Endothelial cell of umbilical vein (primary cell): ENCODE results near the gene MAP3K15. TPM values are rescaled to one million over a fixed set of nuclear protein-coding genes. Genes with fewer than 3 reads are reported as not detected.

Experiments
- BruUV-seq: library from RNA; stranded (reverse); fragments of 400-500 nt; replicated peaks from 2 replicates; lab custom pipeline; 2021; lab: Mats Ljungman, UMichigan
- CTCF ChIA-PET: fragments of 300-600, 350-600 bp; sonication (Branson Sonifier 250); formaldehyde crosslinking; loops from one replicate; lab custom pipeline; 2021; ENCODE audit warnings: antibody characterized with exemption, inconsistent platforms; lab: Charles Lee
- POLR2A ChIA-PET: fragments of 300-600, 350-600 bp; sonication (Branson Sonifier 250); formaldehyde crosslinking; loops from one replicate; lab custom pipeline; 2021; ENCODE audit warnings: antibody characterized with exemption, inconsistent platforms; lab: Charles Lee
- DNase-seq: peaks from one replicate; pipeline ENCODE4 v3.0.0-alpha.2; 2011; ENCODE audit warnings: low read depth, low spot score
- FAIRE-seq: peaks from 2 replicates; lab custom pipeline; 2011; peaks lifted over from hg19 to GRCh38; lab: Jason Lieb, UNC
- H2AFZ ChIP-seq: 2 replicates; pipeline ENCODE4 v1.6.0; 2012; ENCODE audit warnings: low read depth, low read length, control low read depth, inconsistent platforms
- H3K27ac ChIP-seq: 2 replicates; pipeline ENCODE4 v1.5.1; 2011; ENCODE audit warnings: low read depth, mild to moderate bottlenecking, control low read depth, low read length, moderate library complexity; ENCODE audit not compliant: insufficient read depth
- H3K27me3 ChIP-seq, 2 experiments: 2 replicates each; pipeline versions ENCODE4 v1.6.0 to v1.6.1; 2011; ENCODE audit warnings: low read length in 2 of 2, mixed read lengths in 1 of 2; ENCODE audit not compliant: control insufficient read depth in 2 of 2, insufficient read depth in 2 of 2
- H3K36me3 ChIP-seq, 2 experiments: 2 replicates in 1 of 2; 3 replicates in 1 of 2; pipeline ENCODE4 v1.5.1; 2011; ENCODE audit warnings: low read length in 2 of 2, mild to moderate bottlenecking in 1 of 2, moderate library complexity in 1 of 2; ENCODE audit not compliant: control insufficient read depth in 2 of 2, insufficient read depth in 2 of 2; ENCODE audit errors: extremely low read depth in 1 of 2
- H3K4me1 ChIP-seq: 3 replicates; pipeline ENCODE4 v1.5.1; 2011; ENCODE audit warnings: mild to moderate bottlenecking, low read length; ENCODE audit not compliant: control insufficient read depth, insufficient read depth; ENCODE audit errors: extremely low read depth
- H3K4me2 ChIP-seq: 2 replicates; pipeline ENCODE4 v1.6.1; 2011; ENCODE audit warnings: low read length, control low read depth, mixed read lengths; ENCODE audit not compliant: insufficient read depth
- H3K4me3 ChIP-seq, 3 experiments: fragments of 200-600 bp in 1 of 3; sonication (generic), shearing (Covaris generic) in 1 of 3; replicated peaks in 1 of 3; 2 replicates each; pipeline ENCODE4 v1.5.1; 2011 to 2016; ENCODE audit warnings: control low read depth in 3 of 3, low read length in 3 of 3, mild to moderate bottlenecking in 2 of 3, inconsistent platforms in 1 of 3, low read depth in 1 of 3, moderate library complexity in 1 of 3; ENCODE audit not compliant: insufficient read depth in 1 of 3
- H3K79me2 ChIP-seq: 2 replicates; pipeline ENCODE4 v1.6.0; 2012; ENCODE audit warnings: low read length, inconsistent platforms; ENCODE audit not compliant: control insufficient read depth, insufficient read depth
- H3K9ac ChIP-seq: replicated peaks from 2 replicates; pipeline ENCODE3; 2011; ENCODE audit warnings: low read length, control low read depth; ENCODE audit not compliant: insufficient read depth; ENCODE audit errors: extremely low read depth
- H3K9me1 ChIP-seq: replicated peaks from 3 replicates; pipeline ENCODE4 v1.6.0; 2011; ENCODE audit warnings: mild to moderate bottlenecking, low read length; ENCODE audit not compliant: control insufficient read depth, insufficient read depth; ENCODE audit errors: extremely low read depth
- H3K9me3 ChIP-seq: replicated peaks from 2 replicates; pipeline ENCODE4 v1.5.1; 2012; ENCODE audit warnings: low read length, inconsistent platforms; ENCODE audit not compliant: control insufficient read depth, insufficient read depth
- H4K20me1 ChIP-seq: replicated peaks from 2 replicates; pipeline ENCODE3; 2011; ENCODE audit warnings: mild to moderate bottlenecking, low read length; ENCODE audit not compliant: control insufficient read depth, insufficient read depth; ENCODE audit errors: extremely low read depth
- EZH2 ChIP-seq: IDR thresholded peaks from 2 replicates; pipeline ENCODE4 v1.6.1; 2012; ENCODE audit warnings: borderline replicate concordance, low read depth, mild to moderate bottlenecking, moderate library complexity, low read length, inconsistent platforms; ENCODE audit not compliant: severe bottlenecking
- FOS ChIP-seq: IDR thresholded peaks from 2 replicates; pipeline ENCODE4 v1.6.1; 2011; ENCODE audit warnings: mild to moderate bottlenecking, low read length, moderate library complexity, borderline replicate concordance; ENCODE audit not compliant: insufficient read depth
- GATA2 ChIP-seq: IDR thresholded peaks from 2 replicates; pipeline ENCODE4 v1.7.0; 2011; ENCODE audit warnings: low read depth, mild to moderate bottlenecking, moderate library complexity, mixed read lengths, low read length; ENCODE audit not compliant: insufficient read length, insufficient read depth
- JUN ChIP-seq: IDR thresholded peaks from 2 replicates; pipeline ENCODE4 v1.6.1; 2011; ENCODE audit warnings: borderline replicate concordance, low read depth; ENCODE audit not compliant: insufficient read length, insufficient read depth
- MYC ChIP-seq: IDR thresholded peaks from one replicate; pipeline ENCODE4 v1.6.1; 2011; ENCODE audit warnings: mild to moderate bottlenecking, low read depth, low read length
- POLR2A ChIP-seq: IDR thresholded peaks from 2 replicates; pipeline ENCODE4 v1.6.1; 2012; ENCODE audit warnings: low read depth, mild to moderate bottlenecking, control low read depth, low read length
- POLR2AphosphoS5 ChIP-seq: IDR thresholded peaks from 2 replicates; pipeline ENCODE4 v1.6.1; 2012; ENCODE audit warnings: low read depth, mild to moderate bottlenecking, control low read depth, low read length, moderate library complexity; ENCODE audit not compliant: insufficient read depth
- dilution Hi-C: fragments of 300-500 bp; cut with MboI; formaldehyde crosslinking; loops from one replicate; pipeline ENCODE4 v1.15.0; 2019; ENCODE audit warnings: low sequenced_read_pairs; ENCODE audit not compliant: extremely low pct_ligation_motif_present
- intact Hi-C: fragments of 100-400 bp; cut with micrococcal nuclease; formaldehyde crosslinking; loops from one replicate; pipeline ENCODE4 v1.10.0; 2022
- polyA plus RNA-seq, 4 experiments: library from polyadenylated mRNA; depleted of rRNA in 3 of 4; stranded (reverse) in 3 of 4; unstranded in 1 of 4; fragments of >200 nt; gene quantifications; 2 replicates each; pipeline versions ENCODE4 v1.2.1 to v1.2.3, GENCODE V29; 2011 to 2012; ENCODE audit warnings: missing spikeins in 1 of 4
- total RNA-seq: library from RNA; stranded (reverse); gene quantifications from 2 replicates; pipeline ENCODE4 v1.2.3, GENCODE V29; 2021
- TF ChIP-seq, protein P1 (sequence below): IDR thresholded peaks from 2 replicates; pipeline ENCODE4 v1.6.1; 2011; ENCODE audit not compliant: insufficient read depth, insufficient read length
- TF ChIP-seq, protein P2 (sequence below), 2 donors: IDR thresholded peaks; 1 replicate in 1 of 2; 2 replicates in 1 of 2; pipeline ENCODE4 v1.5.1; 2011; ENCODE audit warnings: low read length in 2 of 2, mild to moderate bottlenecking in 2 of 2, moderate library complexity in 2 of 2, control low read depth in 1 of 2, inconsistent platforms in 1 of 2, low read depth in 1 of 2; ENCODE audit not compliant: insufficient read depth in 1 of 2; ENCODE audit errors: extremely low read depth in 1 of 2

Gene MAP3K15
- total and polyA plus RNA-seq, 2 donors (not counting 3 experiments of a cell fraction or from before 2014, with no cell fraction given) = 0.01 to 0.09 TPM

DNA sequence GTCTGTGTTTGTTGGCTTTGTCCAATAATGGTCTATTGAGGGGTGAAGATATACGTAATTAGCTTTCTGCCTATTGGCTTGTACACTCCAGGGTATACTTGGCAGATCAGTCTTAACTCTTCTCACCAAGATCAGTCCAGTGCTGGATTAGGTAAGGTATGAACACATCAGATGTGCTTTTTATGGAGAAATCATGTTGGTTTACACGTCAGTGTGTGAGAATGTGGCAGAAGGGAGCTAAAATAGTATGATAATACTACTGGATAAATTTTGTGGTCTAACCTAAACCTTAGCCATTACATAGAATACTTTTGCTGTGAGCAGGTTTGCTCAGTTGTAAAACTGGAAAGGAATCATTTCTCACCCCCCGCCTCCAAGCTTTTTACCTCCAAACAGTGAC, 167.4 kb downstream of the MAP3K15 start:
- no peak for FAIRE-seq
- ChIA-PET CTCF (interaction anchor here (0.8 kb wide), 1 partner anchor 13 kb away, joined by 3 read pairs; no protein-coding TSS in a partner anchor), POLR2A (no interaction called here)
- intact Hi-C loops = no loop called here
- no peaks in the 10 kb centered on the region for H4K20me1 ChIP-seq
- dilution Hi-C loops = loop anchor here (25.0 kb wide), 1 partner anchor 936 kb away; no protein-coding TSS in a partner anchor
- no peaks in the 10 kb centered on the region for H3K9me1 ChIP-seq
- H3K4me2 ChIP-seq = no peak overlapping the region
- H3K4me1 ChIP-seq = peaks cover 11% of the 10 kb centered on the region
- H3K4me3 ChIP-seq = no peak overlapping the region
- H3K9me3 ChIP-seq = no peaks in the 10 kb centered on the region
- TF ChIP-seq POLR2A (no peak), MYC (no peak), EZH2 (no peak), JUN (no peak), GATA2 (no peak), FOS (no peak), POLR2AphosphoS5 (no peak)
- TF ChIP-seq, protein P1, sequence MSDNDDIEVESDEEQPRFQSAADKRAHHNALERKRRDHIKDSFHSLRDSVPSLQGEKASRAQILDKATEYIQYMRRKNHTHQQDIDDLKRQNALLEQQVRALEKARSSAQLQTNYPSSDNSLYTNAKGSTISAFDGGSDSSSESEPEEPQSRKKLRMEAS = no peak
- TF ChIP-seq, protein P2, sequence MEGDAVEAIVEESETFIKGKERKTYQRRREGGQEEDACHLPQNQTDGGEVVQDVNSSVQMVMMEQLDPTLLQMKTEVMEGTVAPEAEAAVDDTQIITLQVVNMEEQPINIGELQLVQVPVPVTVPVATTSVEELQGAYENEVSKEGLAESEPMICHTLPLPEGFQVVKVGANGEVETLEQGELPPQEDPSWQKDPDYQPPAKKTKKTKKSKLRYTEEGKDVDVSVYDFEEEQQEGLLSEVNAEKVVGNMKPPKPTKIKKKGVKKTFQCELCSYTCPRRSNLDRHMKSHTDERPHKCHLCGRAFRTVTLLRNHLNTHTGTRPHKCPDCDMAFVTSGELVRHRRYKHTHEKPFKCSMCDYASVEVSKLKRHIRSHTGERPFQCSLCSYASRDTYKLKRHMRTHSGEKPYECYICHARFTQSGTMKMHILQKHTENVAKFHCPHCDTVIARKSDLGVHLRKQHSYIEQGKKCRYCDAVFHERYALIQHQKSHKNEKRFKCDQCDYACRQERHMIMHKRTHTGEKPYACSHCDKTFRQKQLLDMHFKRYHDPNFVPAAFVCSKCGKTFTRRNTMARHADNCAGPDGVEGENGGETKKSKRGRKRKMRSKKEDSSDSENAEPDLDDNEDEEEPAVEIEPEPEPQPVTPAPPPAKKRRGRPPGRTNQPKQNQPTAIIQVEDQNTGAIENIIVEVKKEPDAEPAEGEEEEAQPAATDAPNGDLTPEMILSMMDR (IDR thresholded peaks at IDR 0.05; ENCODE audit: extremely low read depth in 1 of 2, insufficient read depth in 1 of 2, low read depth in 1 of 2, low read length in 2 of 2) = no peak
- no peaks in the 10 kb centered on the region for H3K27me3 ChIP-seq
- no peak overlapping the region for H3K9ac ChIP-seq
- peaks cover 3 to 6% of the 10 kb centered on the region in 2 experiments for H3K36me3 ChIP-seq
- no peak overlapping the region for H2AFZ ChIP-seq
- H3K27ac ChIP-seq = no peak overlapping the region
- BruUV-seq = no TSS peak
- peaks cover 35% of the 10 kb centered on the region for H3K79me2 ChIP-seq
- no peak for DNase-seq
